Measurements from ENCODE around the gene GNB1L.

The GNB1L gene

GRCh38 chr22:19758896-19759426 is 95.7 kb downstream of the GNB1L start:
- no peak for DNase-seq

- no peak for DNase-seq
Observed at GRCh38 chr22:19757985-19758895, 96.4 kb downstream of the GNB1L start.

- no peak for DNase-seq
Observed at GRCh38 chr22:19757140-19757984, 97.3 kb downstream of the GNB1L start.

GRCh38 chr22:19756288-19757128 is 98.2 kb downstream of the GNB1L start:
- DNase-seq: peak; percentile 65 to 69

- no peak for DNase-seq
Observed at GRCh38 chr22:19755722-19756287, 98.9 kb downstream of the GNB1L start.

GRCh38 chr22:19755145-19755710 is 99.4 kb downstream of the GNB1L start:
- no peak for DNase-seq

GRCh38 chr22:19754701-19755144 is 100.0 kb downstream of the GNB1L start:
- no peak for DNase-seq

GRCh38 chr22:19753996-19754700 is 100.5 kb downstream of the GNB1L start:
- DNase-seq: no peak

GRCh38 chr22:19753090-19753842 is 101.4 kb downstream of the GNB1L start:
- DNase-seq: no peak

GRCh38 chr22:19751497-19752245 is 103.0 kb downstream of the GNB1L start:
- no peak for DNase-seq

- no peak for DNase-seq
Observed at GRCh38 chr22:19750507-19751490, 103.9 kb downstream of the GNB1L start.

- DNase-seq: no peak
Observed at GRCh38 chr22:19749876-19750275, 104.8 kb downstream of the GNB1L start.

GRCh38 chr22:19748991-19749664 is 105.5 kb downstream of the GNB1L start:
- no peak for DNase-seq

GRCh38 chr22:19748139-19748538 is 106.5 kb downstream of the GNB1L start:
- no peak for DNase-seq

- DNase-seq: no peak
Observed at GRCh38 chr22:19747551-19747950, 107.1 kb downstream of the GNB1L start.

- DNase-seq: no peak
Observed at GRCh38 chr22:19746726-19747125, 107.9 kb downstream of the GNB1L start.

Data from activated CD4-positive, alpha-beta T cell treated with anti-CD3 and anti-CD28 coated beads, Interleukin-2, amount 50 U/mL, for 4 hours (primary cell).